ENCODE results near the gene CD244.

DNA sequence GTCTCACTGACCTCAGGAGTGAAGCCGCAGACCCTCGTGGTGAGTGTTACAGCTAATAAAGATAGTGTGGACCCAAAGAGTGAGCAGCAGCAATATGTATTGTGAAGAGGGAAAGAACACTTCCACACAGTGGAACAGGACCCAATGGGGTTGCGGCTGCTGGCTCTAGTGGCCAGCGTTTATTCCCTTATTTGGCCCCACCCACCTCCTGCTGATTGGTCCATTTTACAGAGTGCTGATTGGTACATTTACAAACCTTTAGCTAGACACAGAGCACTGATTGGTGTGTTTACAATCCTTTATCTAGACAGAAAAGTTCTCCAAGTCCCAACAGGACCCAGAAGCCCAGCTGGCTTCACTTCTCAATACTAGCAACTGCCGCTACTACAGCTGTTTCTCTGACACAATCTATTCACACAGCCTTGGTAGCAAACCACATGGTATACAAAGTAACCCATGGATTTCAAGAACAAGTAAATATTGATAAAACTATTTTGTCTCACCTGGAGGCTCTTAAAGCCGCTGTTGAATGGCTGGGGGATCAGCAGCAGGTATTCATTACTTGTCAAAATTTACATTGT is 47.6 kb upstream of the CD244 start:
- TF ChIP-seq TEAD4 (IDR thresholded peaks at IDR 0.05) (no peak), YY1 (IDR thresholded peaks at IDR 0.05; ENCODE audit: low read depth) (no peak), EP300 (IDR thresholded peaks at IDR 0.05; ENCODE audit: borderline replicate concordance) (no peak), RAD21 (IDR thresholded peaks at IDR 0.05; ENCODE audit: low read depth) (no peak), TCF12 (IDR thresholded peaks at IDR 0.05; ENCODE audit: low read depth) (no peak), TAF1 (IDR thresholded peaks at IDR 0.05; ENCODE audit: low read depth) (no peak), ZBTB7A (IDR thresholded peaks at IDR 0.05; ENCODE audit: low read depth) (no peak), NFIC (IDR thresholded peaks at IDR 0.05) (no peak), EGR1 (IDR thresholded peaks at IDR 0.05) (no peak), FOXM1 (IDR thresholded peaks at IDR 0.05; ENCODE audit: borderline replicate concordance, low read depth) (no peak)
- TF ChIP-seq, protein P1, sequence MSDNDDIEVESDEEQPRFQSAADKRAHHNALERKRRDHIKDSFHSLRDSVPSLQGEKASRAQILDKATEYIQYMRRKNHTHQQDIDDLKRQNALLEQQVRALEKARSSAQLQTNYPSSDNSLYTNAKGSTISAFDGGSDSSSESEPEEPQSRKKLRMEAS (IDR thresholded peaks at IDR 0.05): no peak
- TF ChIP-seq, protein P2, sequence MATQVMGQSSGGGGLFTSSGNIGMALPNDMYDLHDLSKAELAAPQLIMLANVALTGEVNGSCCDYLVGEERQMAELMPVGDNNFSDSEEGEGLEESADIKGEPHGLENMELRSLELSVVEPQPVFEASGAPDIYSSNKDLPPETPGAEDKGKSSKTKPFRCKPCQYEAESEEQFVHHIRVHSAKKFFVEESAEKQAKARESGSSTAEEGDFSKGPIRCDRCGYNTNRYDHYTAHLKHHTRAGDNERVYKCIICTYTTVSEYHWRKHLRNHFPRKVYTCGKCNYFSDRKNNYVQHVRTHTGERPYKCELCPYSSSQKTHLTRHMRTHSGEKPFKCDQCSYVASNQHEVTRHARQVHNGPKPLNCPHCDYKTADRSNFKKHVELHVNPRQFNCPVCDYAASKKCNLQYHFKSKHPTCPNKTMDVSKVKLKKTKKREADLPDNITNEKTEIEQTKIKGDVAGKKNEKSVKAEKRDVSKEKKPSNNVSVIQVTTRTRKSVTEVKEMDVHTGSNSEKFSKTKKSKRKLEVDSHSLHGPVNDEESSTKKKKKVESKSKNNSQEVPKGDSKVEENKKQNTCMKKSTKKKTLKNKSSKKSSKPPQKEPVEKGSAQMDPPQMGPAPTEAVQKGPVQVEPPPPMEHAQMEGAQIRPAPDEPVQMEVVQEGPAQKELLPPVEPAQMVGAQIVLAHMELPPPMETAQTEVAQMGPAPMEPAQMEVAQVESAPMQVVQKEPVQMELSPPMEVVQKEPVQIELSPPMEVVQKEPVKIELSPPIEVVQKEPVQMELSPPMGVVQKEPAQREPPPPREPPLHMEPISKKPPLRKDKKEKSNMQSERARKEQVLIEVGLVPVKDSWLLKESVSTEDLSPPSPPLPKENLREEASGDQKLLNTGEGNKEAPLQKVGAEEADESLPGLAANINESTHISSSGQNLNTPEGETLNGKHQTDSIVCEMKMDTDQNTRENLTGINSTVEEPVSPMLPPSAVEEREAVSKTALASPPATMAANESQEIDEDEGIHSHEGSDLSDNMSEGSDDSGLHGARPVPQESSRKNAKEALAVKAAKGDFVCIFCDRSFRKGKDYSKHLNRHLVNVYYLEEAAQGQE (IDR thresholded peaks at IDR 0.05; ENCODE audit: low read depth): no peak
